Measurements from ENCODE around the gene NOSIP. TPM values are rescaled to one million over a fixed set of nuclear protein-coding genes. Genes with fewer than 3 reads are reported as not detected.

Gene NOSIP
- total and polyA plus RNA-seq, 10 of the 15 experiments (the other 5 are each of a cell fraction or from before 2014, with no cell fraction given) = 7.2 to 85.5 (median 48.4) TPM

DNA sequence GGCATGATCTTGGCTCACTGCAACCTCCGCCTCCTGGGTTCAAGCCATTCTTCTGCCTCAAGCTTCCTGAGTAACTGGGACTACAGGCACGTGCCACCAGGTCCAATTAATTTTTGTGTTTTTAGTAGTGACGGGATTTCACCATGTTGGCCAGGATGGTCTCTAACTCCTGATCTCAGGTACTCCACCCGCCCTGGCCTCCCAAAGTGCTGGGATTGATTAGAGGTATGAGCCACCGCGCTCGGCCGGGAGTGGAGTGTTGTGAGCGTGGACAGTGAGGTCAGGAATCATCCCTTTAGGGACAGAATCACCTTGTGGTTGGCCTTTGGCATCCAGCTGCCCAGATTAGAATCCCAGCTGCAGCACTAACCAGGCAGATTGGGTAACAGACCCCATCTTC is 49.3 kb upstream of the NOSIP start:
- H3K9me3 ChIP-seq (replicated peaks; ENCODE audit: control insufficient read depth, insufficient read depth, low read length) = no peaks in the 10 kb centered on the region
- ChIA-PET RAD21 (ENCODE audit: unreplicated experiment) (interaction anchor here (1.4 kb wide), 1 partner anchor 11 kb away, joined by 5 read pairs; the partner anchor contains the start of gene RRAS), SMC1A (ENCODE audit: uncharacterized antibody, unreplicated experiment) (interaction anchor here (0.7 kb wide), 1 partner anchor 49 kb away, joined by 3 read pairs; no protein-coding TSS in a partner anchor), CTCF (no interaction called here), POLR2A (interaction anchor here (0.8 kb wide), 1 partner anchor 46 kb away, joined by 7 read pairs; no protein-coding TSS in a partner anchor)
- H3K79me2 ChIP-seq (ENCODE audit: control insufficient read depth, insufficient read depth, low read length) = no peaks in the 10 kb centered on the region
- H3K27me3 ChIP-seq (replicated peaks in 1 of 2; ENCODE audit: control insufficient read depth in 2 of 2, insufficient read depth in 2 of 2, low read length in 1 of 2) = no peaks in the 10 kb centered on the region
- peaks cover 2 to 6% of the 10 kb centered on the region in 2 experiments; a peak in 2 of 4 replicates for H3K36me3 ChIP-seq (ENCODE audit: control insufficient read depth in 2 of 2, insufficient read depth in 2 of 2, low read length in 1 of 2)
- no peak for TF ChIP-seq NR2F1 (conservative IDR thresholded peaks at IDR 0.05)
- no peak for TF ChIP-seq TAF1 (IDR thresholded peaks at IDR 0.05; ENCODE audit: borderline replicate concordance, low read depth, low read length)
- no peak for TF ChIP-seq HDAC2 (IDR thresholded peaks at IDR 0.05)
- TF ChIP-seq SUZ12 (IDR thresholded peaks at IDR 0.05; ENCODE audit: unreplicated experiment) = no peak
- TF ChIP-seq JUND (IDR thresholded peaks at IDR 0.05; ENCODE audit: low read depth, low read length) = no peak
- no peak for TF ChIP-seq MEF2A (IDR thresholded peaks at IDR 0.05; ENCODE audit: insufficient read depth, low read depth, low read length)
- no peak for TF ChIP-seq ZSCAN29 (IDR thresholded peaks at IDR 0.05)
- TF ChIP-seq NFIC (IDR thresholded peaks at IDR 0.05; ENCODE audit: low read depth, low read length) = no peak
- no peak for TF ChIP-seq ZNF217 (IDR thresholded peaks at IDR 0.05)
- no peak for TF ChIP-seq CHD4 (IDR thresholded peaks at IDR 0.05)
- FAIRE-seq (no peak), ATAC-seq (no peak), DNase-seq (ENCODE audit: low read depth, low spot score) (no peak)
- H3K4me3 ChIP-seq = no peak overlapping the region
- H3K27ac ChIP-seq (ENCODE audit: control insufficient read depth, insufficient read depth) = no peak overlapping the region
- H3K9ac ChIP-seq (ENCODE audit: control insufficient read depth, insufficient read depth, low read length) = no peak overlapping the region
- intact Hi-C loops (cut with micrococcal nuclease; ENCODE audit: unreplicated experiment) (no loop called here), in situ Hi-C loops (cut with MboI) (no loop called here)
- H3K4me2 ChIP-seq (ENCODE audit: control insufficient read depth, insufficient read depth) = no peak overlapping the region
- H3K4me1 ChIP-seq (ENCODE audit: control insufficient read depth, insufficient read depth, low read length) = no peaks in the 10 kb centered on the region
- H4K20me1 ChIP-seq (ENCODE audit: control insufficient read depth, insufficient read depth) = no peaks in the 10 kb centered on the region
- no peak overlapping the region for H2AFZ ChIP-seq (ENCODE audit: control insufficient read depth, low read depth, low read length)
- no TSS peak for BruUV-seq (replicated peaks)
- 100% methylated on average over 9 of the region's 9 CpGs for WGBS (ENCODE audit: insufficient coverage, insufficient replicate concordance, low lambda C conversion rate, missing lambda C conversion rate)

DNA sequence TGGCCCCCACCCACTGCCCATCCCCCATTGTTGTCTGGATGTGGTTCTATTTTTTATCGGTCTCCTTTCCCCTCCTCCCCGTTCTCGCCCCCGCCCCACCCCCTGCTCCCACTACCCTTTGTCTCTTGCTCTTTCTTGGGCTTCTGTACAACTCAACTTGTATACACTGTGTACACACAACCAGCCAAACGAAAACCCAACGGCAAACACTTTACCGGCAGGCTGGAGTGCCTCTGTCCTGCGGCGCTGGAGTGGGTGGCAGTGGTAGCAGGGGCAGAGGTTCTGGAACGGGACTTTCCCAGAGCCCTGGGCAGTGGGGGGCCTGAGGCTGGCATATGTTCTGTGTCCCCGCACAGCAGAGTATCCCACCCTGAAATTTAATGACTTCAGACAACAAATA is 45.9 kb upstream of the NOSIP start:
- Histone ChIP-seq H3K27me3 (replicated peaks in 1 of 2; ENCODE audit: control insufficient read depth in 2 of 2, insufficient read depth in 2 of 2, low read length in 1 of 2) (no peaks in the 10 kb centered on the region), H2AFZ (ENCODE audit: control insufficient read depth, low read depth, low read length) (no peak overlapping the region), H3K9me3 (replicated peaks; ENCODE audit: control insufficient read depth, insufficient read depth, low read length) (no peaks in the 10 kb centered on the region), H4K20me1 (ENCODE audit: control insufficient read depth, insufficient read depth) (no peaks in the 10 kb centered on the region), H3K79me2 (ENCODE audit: control insufficient read depth, insufficient read depth, low read length) (no peaks in the 10 kb centered on the region), H3K27ac (ENCODE audit: control insufficient read depth, insufficient read depth) (no peak overlapping the region), H3K36me3 (ENCODE audit: control insufficient read depth in 2 of 2, insufficient read depth in 2 of 2, low read length in 1 of 2) (peaks cover 8 to 10% of the 10 kb centered on the region in 2 experiments; a peak in 3 of 4 replicates), H3K4me3 (no peak overlapping the region), H3K4me2 (ENCODE audit: control insufficient read depth, insufficient read depth) (no peak overlapping the region), H3K4me1 (ENCODE audit: control insufficient read depth, insufficient read depth, low read length) (no peaks in the 10 kb centered on the region), H3K9ac (ENCODE audit: control insufficient read depth, insufficient read depth, low read length) (no peak overlapping the region)
- no peak for ATAC-seq
- ChIA-PET POLR2A (no interaction called here), RAD21 (ENCODE audit: unreplicated experiment) (no interaction called here), SMC1A (ENCODE audit: uncharacterized antibody, unreplicated experiment) (no interaction called here), CTCF (no interaction called here)
- intact Hi-C loops (cut with micrococcal nuclease; ENCODE audit: unreplicated experiment) (no loop called here), in situ Hi-C loops (cut with MboI) (no loop called here)
- no peak for DNase-seq (ENCODE audit: low read depth, low spot score)
- FAIRE-seq = no peak
- WGBS (ENCODE audit: insufficient coverage, insufficient replicate concordance, low lambda C conversion rate, missing lambda C conversion rate) = 100% methylated on average over 7 of the region's 11 CpGs
- no TSS peak for BruUV-seq (replicated peaks)
- TF ChIP-seq MEF2B (IDR thresholded peaks at IDR 0.05; ENCODE audit: partially characterized antibody, poor library complexity, severe bottlenecking) (no peak), NFYA (IDR thresholded peaks at IDR 0.05; ENCODE audit: borderline replicate concordance, low read depth, low read length) (no peak), ZNF384 (IDR thresholded peaks at IDR 0.05; ENCODE audit: borderline replicate concordance, low read depth, low read length) (no peak), MYC (IDR thresholded peaks at IDR 0.05; ENCODE audit: insufficient read depth, insufficient read length, insufficient replicate concordance, low read length, severe bottlenecking) (no peak)
- TF ChIP-seq, protein P1, sequence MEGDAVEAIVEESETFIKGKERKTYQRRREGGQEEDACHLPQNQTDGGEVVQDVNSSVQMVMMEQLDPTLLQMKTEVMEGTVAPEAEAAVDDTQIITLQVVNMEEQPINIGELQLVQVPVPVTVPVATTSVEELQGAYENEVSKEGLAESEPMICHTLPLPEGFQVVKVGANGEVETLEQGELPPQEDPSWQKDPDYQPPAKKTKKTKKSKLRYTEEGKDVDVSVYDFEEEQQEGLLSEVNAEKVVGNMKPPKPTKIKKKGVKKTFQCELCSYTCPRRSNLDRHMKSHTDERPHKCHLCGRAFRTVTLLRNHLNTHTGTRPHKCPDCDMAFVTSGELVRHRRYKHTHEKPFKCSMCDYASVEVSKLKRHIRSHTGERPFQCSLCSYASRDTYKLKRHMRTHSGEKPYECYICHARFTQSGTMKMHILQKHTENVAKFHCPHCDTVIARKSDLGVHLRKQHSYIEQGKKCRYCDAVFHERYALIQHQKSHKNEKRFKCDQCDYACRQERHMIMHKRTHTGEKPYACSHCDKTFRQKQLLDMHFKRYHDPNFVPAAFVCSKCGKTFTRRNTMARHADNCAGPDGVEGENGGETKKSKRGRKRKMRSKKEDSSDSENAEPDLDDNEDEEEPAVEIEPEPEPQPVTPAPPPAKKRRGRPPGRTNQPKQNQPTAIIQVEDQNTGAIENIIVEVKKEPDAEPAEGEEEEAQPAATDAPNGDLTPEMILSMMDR (IDR thresholded peaks at IDR 0.05 in 2 of 3, conservative IDR thresholded peaks at IDR 0.05 in 1 of 3; ENCODE audit: control insufficient read depth in 2 of 3, extremely low read depth in 1 of 3, insufficient read depth in 1 of 3, low read depth in 3 of 3, low read length in 3 of 3) = no peak

Data from GM12878 (cell line).